NCI-H774 (cell line): ENCODE measurements around the gene DIP2A.

Experiments used
- DNase-seq: peaks from one replicate; lab custom pipeline; 2025; lab: John Stamatoyannopoulos, UW

The DIP2A gene

DNA sequence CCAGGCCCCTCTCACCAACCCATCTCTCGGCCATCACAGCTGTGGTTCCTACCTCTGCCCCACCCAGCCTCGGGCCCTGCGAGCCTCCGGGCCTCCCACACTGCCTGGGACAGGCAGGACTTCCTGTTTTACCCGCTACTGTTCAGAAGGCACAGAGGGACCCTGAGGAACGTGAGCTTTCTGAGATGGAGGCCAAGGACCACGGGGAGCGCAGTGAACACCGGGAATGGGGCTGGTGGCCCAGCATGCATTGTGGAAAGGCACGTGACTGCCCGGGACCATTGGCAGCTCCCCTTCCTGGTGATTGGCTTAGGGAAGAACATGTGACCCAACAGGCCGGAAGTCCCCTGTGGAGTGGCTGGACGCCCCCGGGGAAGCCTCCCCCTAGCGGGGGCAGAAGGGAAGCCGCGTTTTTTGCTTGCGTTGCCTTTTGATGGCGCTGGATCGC lies 139.2 kb downstream of the DIP2A start:
- no peak for DNase-seq

DNA sequence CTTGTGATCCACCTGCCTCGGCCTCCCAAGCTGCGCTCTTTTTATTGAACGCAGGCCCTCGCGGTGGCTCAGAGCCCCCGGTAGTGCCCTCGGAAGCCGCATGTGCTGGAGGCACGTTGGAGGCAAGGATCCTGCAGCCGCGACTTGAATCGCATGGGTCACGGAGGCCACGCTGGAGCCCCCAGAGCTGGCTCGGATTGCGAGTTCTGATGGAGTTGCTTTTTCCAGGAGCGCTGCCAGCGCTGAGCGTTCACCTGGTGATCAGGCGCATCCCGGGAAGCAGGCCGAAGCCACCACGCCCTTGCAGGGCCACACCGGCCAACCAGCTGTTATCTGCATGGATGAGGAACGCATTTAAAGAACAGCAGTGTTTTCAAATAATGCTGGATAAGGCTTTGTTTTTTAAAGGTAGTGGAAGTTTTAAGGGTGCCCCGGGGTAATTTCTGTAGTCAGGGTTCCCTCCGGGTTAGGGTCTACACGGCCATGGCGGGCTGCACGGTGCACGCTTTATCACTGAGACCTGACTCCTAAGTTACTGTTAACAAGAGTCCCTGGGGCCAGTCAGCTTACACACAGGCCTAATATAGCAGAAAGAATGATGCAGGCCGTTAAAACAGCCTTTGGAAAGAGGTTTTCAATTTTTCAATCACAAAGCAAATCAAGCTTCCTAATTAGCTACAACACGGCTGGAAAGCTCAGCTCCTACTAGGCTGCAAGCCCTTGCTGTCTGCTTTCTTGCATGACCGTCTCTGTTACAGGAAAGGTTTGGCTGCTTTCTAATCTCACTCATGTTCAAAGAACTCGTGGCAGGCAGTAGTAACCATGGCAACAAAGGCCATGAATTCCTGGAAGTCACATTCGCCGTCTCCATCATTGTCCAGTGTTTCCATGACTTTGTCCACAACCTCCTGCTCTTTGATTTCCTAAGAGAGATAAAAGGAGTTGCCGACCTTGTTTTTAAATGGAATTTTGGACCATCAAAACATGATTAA lies 140.2 kb downstream of the DIP2A start:
- no peak for DNase-seq

DNA sequence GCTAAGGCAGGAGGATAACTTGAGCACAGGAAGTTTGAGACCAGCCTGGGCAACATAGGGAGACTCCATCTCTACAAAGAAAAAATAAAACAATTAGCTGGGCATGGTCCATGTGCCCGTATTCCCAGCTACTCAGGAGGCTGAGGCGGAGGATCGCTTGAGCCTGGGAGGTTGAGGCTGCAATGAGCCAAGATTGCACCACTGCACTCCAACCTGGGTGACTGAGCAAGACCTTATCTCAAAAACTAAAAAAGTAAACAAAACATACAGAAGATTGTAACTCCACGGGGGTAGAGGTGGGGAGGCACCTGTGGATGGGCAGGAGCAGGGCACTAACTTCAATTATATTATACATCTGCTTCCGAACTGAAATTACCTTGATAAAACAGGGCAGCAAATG lies 141.6 kb downstream of the DIP2A start:
- DNase-seq = no peak

DNA sequence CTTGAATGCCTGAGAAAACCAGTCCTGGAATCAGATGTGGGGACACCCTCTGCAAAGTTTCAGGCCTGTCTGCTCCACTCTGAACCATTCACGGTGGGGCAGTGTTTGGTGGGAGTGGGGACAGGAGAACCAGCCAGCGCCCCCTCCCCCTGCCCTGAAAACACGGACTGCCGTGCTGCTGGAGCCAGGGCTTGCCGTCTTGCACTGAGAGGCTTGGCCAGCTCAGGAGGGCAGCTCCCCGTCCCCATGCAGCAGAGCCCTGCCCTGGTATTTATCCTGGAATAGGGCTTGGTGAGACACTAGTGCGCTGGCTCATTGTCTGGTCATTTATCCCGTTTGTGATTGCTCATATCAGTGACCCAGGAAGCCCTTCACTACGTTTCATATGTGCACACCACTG lies 142.3 kb downstream of the DIP2A start:
- no peak for DNase-seq

DNA sequence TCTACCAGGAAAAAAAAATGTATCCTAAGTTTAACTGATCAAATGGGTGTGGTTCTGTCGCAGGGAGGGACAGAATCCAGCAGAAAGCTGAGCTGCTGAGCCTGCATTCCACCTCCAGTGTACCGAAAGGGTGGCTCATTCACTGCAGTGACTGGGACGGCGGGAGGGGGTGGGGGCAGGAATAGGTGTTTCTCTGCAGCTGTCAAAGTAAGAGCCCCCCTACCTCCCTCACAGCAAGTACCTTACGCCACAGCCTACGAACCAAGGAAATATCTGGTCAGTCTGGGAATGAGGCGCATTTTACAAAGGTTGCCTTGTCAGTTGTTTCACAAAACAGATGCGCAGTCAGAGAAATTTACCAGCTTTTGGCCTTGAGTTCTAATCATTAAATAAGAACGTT lies 144.5 kb downstream of the DIP2A start:
- DNase-seq = no peak

DNA sequence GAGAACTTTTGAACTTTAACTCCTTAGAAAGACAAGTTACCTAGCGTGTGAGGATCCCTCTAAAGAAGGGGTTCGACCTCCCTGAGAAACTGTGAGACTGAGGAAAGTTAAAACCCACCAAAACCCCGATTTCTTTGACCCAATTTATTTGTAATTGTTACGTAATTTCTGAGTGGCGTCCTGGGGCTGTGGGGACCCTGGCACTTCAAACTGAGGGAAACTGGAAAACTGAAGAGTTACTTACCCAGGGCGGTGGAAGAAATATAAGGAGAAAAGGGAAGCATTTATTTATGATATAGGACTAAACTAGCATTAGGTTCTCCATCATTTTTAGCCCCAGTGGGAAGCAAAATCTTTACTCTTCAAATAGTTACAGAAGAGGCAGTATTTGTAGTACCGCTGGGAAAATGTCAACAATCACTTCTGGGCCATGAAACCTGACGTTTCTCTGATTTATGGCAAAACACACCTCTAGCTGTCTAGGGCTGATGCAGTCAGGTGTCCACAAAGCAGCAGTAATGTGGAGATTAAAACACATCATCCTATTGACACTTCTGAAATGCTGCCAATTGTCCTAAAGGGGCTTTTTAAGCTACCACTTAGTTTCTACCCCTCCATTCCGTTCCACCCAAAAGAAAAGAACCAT lies 145.8 kb downstream of the DIP2A start:
- no peak for DNase-seq

DNA sequence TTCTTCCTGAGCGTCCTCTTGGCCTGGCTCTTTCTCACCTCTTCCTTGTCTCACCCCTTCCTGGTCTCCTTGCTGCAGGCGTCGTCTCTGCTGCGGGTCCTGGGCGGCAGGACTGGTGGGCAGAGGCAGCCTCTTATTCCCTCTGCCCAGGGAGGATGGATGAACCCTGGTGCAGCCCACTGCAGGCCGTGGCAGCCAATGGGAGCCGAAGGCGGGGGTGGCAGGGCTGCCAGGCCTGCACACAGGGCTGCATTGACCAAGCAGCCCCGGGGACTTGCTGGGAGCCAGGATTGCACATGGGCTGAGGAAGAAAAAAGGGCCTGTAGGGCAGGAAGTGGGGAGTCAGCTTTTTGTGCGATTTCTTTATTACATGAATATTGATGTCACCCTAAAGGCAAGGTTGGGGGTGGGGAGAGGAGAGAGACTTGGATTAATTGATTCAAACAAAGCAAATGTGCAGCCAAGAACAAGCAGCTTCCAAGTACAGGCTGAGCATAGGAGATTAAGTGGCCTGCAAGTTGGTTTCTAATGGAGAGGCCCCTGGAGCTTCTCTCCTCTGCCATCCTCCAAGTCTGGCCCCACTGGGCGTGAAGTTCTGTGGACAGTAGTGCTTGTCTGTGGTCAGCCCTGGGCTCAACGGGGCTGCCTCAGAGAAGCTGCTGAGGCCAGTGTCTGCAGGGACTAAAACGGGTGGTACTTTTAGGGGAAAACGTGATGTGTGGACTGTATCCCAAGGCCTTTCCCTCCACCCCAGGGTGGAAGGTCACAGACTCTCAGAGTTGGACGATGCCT lies 146.5 kb downstream of the DIP2A start, which contains the start of gene S100B:
S100B (minus strand) TSS at position 108 of the 792 bp plus-strand sequence. CDS start 2,667 bp downstream, outside the sequence.
- DNase-seq = no peak

DNA sequence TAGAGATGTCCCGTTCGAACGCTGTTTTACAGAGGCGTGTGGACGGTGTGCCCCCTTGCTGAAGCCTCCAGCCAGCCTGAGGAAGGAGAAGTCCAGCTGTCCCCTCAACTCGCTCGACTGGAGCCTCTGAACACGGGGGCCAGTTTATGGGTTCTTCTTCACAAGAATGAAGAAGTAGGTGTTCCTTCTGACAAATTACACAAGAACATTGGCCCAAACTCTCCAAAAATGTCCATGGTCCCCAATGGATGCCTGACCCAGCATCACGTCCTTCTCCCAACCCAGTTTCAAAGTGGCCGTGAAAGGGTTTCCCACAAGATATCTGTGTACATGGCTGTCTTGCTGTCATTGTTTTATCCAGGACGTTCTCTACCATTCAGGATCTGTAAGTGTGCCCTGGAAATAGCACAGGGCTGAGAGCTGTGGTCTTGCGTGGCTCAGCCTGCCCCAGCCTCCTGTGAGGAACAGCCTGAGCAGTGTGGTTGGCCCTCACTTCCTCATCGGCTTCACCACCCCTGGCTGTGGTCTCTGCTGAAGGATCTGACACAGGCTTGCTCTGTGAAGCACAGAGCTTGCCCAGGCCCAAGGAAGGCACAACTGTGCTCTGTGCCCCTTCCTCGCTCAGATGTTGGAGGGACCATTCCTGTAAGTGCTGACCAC lies 147.2 kb downstream of the DIP2A start:
- no peak for DNase-seq

DNA sequence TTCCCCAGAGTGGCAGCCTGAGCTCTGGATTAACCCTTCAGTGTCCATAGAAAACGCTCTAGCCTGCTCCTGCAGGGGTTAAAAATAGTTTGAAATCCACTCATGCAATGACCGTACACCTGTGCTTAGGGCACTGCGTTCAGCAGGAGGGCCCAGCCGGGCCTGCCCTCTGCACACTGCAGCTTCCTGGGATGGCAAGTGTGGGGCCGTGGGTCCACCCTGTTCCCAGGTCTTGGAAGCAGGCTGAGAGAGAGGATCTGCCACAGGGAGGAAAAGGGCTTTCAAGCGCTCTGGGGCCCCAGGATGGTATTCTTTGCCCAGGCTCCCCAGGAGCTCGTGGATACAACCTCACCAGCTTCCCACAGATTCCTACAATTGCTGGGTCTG lies 147.7 kb downstream of the DIP2A start:
- DNase-seq = no peak

DNA sequence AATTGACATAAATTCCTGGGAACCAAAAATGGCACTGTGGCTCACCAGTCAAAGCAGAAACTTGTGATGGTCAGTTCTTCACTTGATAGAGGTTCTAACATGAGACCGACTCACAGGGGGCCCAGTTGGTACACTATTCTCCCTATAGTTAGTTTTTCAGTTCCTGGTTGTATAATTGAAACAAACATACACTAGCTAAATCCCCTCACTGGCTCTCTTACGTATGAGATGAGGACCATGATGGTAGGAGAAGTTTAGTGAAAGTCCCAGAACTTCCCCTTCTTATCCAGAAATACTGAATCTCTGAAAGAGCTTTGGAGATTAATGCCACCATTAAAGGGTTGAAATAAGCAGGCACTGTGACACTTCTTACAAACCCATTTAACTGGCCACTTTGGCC lies 148.9 kb downstream of the DIP2A start:
- DNase-seq = no peak

DNA sequence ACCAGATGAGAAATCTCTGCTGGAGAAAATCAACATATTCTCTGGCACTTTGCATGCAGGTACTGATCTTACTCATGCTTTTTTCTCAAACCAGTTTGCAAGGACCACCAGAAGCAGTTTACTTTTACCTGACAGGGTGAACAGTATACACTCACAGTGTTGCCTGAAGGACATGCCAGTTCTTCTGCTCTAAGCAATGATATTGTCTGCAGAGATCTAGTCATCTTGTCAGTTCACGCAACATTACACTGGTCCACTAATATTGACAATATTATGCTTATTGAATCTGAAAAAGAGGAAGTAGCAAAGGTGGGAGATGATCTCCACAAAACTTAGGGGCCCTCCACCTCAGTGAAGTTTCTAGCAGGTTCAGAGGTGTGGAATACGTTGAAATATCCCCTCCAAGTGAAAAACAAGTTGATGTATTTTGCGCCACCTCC lies 150.0 kb downstream of the DIP2A start:
- no peak for DNase-seq

DNA sequence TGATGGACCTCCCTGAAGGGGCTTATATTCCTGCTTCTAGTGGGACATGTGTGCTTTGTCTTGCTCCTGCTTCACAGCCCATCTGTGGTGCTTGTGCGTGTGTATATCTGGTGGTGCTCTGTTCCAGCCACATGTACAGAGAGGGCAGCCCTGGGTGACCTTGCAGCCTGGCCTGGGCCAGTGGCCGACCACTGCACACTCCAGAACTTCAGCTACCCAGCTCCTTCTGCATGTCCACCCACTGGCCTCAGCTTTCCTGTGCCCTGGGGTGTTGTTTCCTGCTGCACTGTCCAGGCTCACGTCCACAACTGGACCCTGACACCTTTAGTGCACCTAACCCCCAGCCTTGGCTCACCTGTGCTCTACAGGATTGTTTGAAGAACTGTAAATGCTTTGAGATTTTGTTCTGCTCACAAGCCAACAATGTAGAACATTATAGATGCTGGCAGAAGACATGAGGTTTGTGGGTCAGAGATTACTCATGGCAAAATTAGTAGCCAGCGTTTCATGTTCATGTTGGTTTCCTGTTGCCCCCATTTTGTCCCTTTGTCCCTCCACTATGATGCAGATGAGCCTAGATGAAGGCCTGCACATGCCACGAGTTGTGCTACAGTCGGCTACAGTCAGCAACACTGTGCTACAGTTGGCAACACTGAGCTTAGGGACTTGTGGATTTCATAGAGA lies 151.5 kb downstream of the DIP2A start:
- DNase-seq = no peak

DNA sequence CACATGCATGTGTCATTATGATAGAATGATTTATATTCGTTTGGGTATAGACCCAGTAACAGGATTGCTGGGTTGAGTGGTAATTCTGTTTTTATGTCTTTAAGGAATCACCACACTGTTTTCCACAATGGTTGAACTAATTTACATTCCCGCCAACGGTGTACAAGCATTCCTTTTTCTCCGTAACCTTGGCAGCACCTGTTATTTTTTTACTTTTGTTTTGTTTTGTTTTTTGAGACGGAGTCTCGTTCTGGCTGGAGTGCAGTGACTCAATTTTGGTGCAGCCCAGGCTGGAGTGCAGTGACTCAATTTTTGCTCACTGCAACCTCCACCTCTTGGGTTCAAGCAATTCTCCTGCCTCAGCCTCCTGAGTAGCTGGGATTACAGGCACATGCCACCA lies 154.7 kb downstream of the DIP2A start:
- no peak for DNase-seq

DNA sequence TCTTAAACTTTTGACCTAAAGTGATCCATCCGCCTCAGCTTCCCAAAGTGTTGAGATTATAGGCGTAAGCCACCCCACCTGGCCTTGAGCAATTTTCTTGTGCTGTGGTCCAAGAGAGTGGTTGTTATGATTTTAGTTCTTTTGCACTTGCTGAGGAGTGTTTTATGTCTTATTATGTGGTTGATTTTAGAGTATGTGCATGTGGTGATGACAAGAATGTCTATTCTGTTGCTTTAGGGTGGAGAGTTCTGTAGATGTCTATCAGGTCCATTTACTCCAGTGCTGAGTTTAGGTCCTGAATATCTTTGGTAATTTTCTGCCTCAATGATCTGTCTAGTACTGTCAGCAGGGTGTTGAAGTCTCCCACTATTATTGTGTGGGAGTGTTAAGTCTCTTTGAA lies 157.4 kb downstream of the DIP2A start:
- DNase-seq = no peak

DNA sequence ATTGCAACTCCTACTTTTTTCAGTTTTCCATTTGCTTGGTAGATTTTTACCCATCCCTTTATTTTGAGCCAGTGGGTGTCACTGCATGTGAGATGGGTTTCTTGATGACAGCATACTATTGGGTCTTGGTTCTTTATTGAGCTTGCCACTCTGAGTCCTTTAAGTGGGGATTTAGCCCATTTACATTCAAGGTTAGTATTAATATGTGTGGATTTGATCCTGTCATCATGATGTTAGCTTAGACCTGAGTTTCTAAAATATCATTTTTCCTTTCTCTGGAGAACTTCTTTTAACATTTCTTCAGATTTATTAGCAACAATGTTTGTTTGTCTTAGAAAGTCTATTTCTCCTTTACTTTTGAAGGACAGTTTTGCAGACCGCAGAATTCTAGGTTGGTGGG lies 158.0 kb downstream of the DIP2A start:
- DNase-seq = no peak

DNA sequence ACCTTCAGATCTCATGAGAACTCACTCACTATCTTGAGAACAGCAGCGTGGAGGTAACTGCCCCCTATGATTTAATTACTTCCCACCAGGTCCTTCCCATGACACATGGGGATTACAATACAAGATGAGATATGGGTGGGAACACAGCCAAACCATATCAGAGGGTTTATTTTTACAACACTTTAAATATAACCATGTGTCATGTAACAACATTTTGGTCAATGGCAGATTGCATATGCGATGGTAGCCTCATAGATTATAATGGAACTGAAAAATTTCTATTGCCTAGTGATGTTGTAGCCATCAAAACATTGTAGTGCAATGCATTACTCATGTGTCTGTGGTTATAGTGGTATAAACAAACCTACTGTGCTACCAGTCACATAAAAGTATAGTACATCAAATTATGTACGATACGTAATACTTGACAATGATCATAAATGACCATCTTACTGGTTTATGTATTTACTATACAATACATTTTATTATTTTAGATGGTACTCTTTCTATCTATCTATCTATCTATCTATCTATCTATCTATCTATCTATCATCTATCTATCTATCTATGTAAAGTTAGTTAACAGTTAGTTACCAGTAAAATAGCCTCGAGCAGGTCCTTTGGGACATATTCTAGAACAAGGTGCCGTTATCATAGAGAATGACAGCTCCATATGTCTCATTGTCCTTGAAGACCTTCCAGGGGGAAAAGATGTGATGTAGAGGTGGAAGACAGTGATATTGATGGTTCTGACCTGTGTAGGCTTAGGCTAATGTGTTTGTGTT lies 158.8 kb downstream of the DIP2A start:
- DNase-seq = no peak

DNA sequence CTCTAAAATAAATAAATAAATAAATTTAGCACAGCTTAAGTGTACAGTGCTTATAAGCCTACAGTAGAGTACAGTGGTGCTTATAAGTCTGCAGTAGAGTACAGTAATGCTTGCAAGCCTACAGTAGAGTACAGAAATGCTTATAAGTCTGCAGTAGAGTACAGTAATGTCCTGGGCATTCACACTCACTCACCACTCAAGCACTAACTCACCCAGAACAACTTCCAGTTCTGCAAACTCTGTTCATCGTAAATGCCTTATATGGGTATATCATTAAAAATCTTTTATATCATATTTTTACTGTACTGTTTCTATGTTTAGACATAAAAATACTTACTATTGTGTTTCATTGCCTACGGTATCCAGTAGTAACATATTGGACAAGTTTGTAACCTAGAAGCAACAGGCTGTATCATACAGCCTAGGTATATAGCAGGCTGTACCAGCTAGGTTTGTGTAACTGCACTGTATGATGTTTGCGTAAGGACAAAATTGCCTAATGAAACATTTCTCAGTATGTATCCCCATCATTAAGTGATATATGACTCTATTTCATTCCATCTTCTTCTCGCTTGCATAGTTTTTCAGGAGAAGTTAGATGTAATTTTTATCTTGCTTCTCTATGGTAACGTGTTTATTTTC lies 160.2 kb downstream of the DIP2A start:
- DNase-seq = no peak
